SK-MEL-5 (cell line): ENCODE data around the gene OR51G1. TPM values are rescaled to one million over a fixed set of nuclear protein-coding genes. Genes with fewer than 3 reads are reported as not detected.

Experiments used
- DNase-seq: peaks from one replicate; pipeline ENCODE4 v3.0.0-alpha.2; 2016; ENCODE audit warnings: low read depth, low spot score
- in situ Hi-C: cut with HindIII; loops from 2 replicates; pipeline ENCODE4 v1.10.0; 2016; ENCODE audit warnings: low sequenced_read_pairs, high pct_unique_total_duplicates, low pct_unique_long_range_greater_than_20kb
- total RNA-seq: library from RNA; depleted of rRNA; stranded (reverse); fragments of >200 nt; shearing (Covaris generic); gene quantifications from 2 replicates; pipeline ENCODE4 v1.2.3, GENCODE V29; 2014; rRNA removed

OR51G1 gene
- total RNA-seq, 1 experiment from 2014 or later = not detected

DNA sequence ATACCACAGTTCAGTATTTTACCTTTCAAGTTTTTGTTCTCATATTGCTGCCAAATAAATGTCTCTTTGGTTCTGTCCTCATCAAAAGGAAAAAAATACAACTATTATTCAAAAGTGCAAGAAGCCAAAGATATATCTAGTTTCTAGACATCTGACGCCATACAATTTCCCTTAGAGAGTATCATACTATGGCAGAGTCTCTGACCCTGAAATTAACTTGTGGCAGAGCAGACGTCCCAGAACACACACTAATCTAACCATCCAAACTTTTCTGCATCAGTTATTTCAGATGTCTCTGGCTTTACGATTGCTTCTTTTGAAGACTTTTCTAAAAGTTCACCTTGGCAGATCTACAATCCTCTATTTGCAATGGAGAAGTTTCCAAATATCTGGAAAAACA lies 39.8 kb downstream of the OR51G1 start:
- in situ Hi-C loops = no loop called here
- DNase-seq = no peak

DNA sequence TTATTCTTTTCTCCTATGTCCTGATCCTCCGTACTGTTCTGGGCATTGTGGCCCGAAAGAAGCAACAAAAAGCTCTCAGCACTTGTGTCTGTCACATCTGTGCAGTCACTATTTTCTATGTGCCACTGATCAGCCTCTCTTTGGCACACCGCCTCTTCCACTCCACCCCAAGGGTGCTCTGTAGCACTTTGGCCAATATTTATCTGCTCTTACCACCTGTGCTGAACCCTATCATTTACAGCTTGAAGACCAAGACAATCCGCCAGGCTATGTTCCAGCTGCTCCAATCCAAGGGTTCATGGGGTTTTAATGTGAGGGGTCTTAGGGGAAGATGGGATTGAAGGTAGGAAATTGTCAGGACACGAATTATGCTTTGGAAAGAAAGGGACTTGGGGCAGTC lies 41.6 kb downstream of the OR51G1 start:
- in situ Hi-C loops = no loop called here
- no peak for DNase-seq

DNA sequence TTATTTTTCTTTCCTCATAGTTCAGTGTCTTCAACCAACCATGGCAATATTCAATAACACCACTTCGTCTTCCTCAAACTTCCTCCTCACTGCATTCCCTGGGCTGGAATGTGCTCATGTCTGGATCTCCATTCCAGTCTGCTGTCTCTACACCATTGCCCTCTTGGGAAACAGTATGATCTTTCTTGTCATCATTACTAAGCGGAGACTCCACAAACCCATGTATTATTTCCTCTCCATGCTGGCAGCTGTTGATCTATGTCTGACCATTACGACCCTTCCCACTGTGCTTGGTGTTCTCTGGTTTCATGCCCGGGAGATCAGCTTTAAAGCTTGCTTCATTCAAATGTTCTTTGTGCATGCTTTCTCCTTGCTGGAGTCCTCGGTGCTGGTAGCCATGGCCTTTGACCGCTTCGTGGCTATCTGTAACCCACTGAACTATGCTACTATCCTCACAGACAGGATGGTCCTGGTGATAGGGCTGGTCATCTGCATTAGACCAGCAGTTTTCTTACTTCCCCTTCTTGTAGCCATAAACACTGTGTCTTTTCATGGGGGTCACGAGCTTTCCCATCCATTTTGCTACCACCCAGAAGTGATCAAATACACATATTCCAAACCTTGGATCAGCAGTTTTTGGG lies 42.2 kb downstream of the OR51G1 start, which contains the start of gene OR51T1:
Gene OR51T1 (plus strand): TSS at position 41 of the 641 bp plus-strand sequence. CDS start 0 bp downstream, at position 41.
- DNase-seq = no peak
- in situ Hi-C loops = no loop called here

DNA sequence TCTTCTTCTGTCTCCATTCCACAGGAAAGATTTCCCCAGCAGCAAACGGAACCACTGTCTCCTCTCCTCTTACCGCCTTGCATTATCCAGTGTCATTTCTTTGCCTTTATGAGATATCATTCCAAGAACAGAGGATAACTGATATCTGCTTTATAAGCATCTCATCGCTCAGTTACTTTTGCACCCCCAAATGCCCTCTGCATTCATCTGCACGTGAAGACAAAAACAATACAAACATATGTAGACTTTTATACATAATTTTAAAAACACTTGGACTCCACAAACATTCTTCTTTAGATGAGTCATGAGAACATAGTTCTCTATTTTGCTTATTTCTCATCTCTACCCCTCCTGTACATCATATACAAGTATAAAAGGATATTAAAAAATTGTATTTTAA lies 43.0 kb downstream of the OR51G1 start:
- in situ Hi-C loops = no loop called here
- no peak for DNase-seq

Other genes starting within 250 kb of the OR51G1 start
- gene OR51E2, start 226.5 kb downstream of the OR51G1 start, total RNA-seq = not detected in 2 replicates
- gene MMP26, start 219.6 kb downstream of the OR51G1 start, total RNA-seq = not detected in 2 replicates
- gene OR51F1, start 154.4 kb downstream of the OR51G1 start, total RNA-seq = not detected in 2 replicates
- not detected in 2 replicates for gene OR52R1, start 120.0 kb downstream of the OR51G1 start, total RNA-seq
- not detected in 2 replicates for gene OR51F2, start 103.0 kb downstream of the OR51G1 start, total RNA-seq
- not detected in 2 replicates for gene OR51S1, start 75.1 kb downstream of the OR51G1 start, total RNA-seq
- gene OR51T1, start 42.4 kb downstream of the OR51G1 start, total RNA-seq = not detected in 2 replicates
- not detected in 2 replicates for gene OR51A7, start 20.6 kb downstream of the OR51G1 start, total RNA-seq
- not detected in 2 replicates for gene OR51G2, start 5.0 kb downstream of the OR51G1 start, total RNA-seq
- gene OR51A4, start 23.3 kb upstream of the OR51G1 start, total RNA-seq = not detected in 2 replicates
- not detected in 2 replicates for gene OR51A2, start 31.4 kb upstream of the OR51G1 start, total RNA-seq
- gene OR51L1, start 70.5 kb upstream of the OR51G1 start, total RNA-seq = not detected in 2 replicates
- gene OR52J3, start 122.2 kb upstream of the OR51G1 start, total RNA-seq = not detected in 2 replicates
- gene OR52E2, start 135.3 kb upstream of the OR51G1 start, total RNA-seq = not detected in 2 replicates
- not detected in 2 replicates for gene OR52E1, start 145.2 kb upstream of the OR51G1 start, total RNA-seq
- not detected in 2 replicates for gene OR52A5, start 214.0 kb upstream of the OR51G1 start, total RNA-seq
- gene OR52A1, start 230.4 kb upstream of the OR51G1 start, total RNA-seq = 0.05 TPM in 1 of 2 replicates, not detected in the other